ENCODE results near the gene SPATA13. TPM values are rescaled to one million over a fixed set of nuclear protein-coding genes. Genes with fewer than 3 reads are reported as not detected.
A peak's percentile ranks its signal among the peaks of the same experiment; 100 is the strongest.

The SPATA13 gene
- total RNA-seq, 1 donor from 2014 or later: 11.4 TPM

GRCh38 chr13:24162604-24163003, 2.1 kb downstream of the SPATA13 start:
- no peak for DNase-seq (ENCODE audit: low spot score)
- peaks cover 8% of the 10 kb centered on the region for H3K4me1 Mint-ChIP-seq (ENCODE audit: unreplicated experiment)
- H3K9me3 Mint-ChIP-seq (ENCODE audit: unreplicated experiment): no peaks in the 10 kb centered on the region
- no peak overlapping the region for H3K27ac Mint-ChIP-seq (ENCODE audit: unreplicated experiment)
- no peaks in the 10 kb centered on the region for H3K36me3 Mint-ChIP-seq (ENCODE audit: low read depth, unreplicated experiment)
- peaks cover 10% of the 10 kb centered on the region for H3K27me3 Mint-ChIP-seq (ENCODE audit: unreplicated experiment)
- H3K4me3 Mint-ChIP-seq (ENCODE audit: unreplicated experiment): peak overlapping the region; percentile 37
- TF ChIP-seq CTCF (IDR thresholded peaks at IDR 0.05; ENCODE audit: unreplicated experiment): no peak

- Mint-ChIP-seq H3K4me3 (ENCODE audit: unreplicated experiment) (no peak overlapping the region), H3K4me1 (ENCODE audit: unreplicated experiment) (peaks cover 11% of the 10 kb centered on the region), H3K27me3 (ENCODE audit: unreplicated experiment) (peaks cover 8% of the 10 kb centered on the region), H3K9me3 (ENCODE audit: unreplicated experiment) (no peaks in the 10 kb centered on the region), H3K27ac (ENCODE audit: unreplicated experiment) (no peak overlapping the region), H3K36me3 (ENCODE audit: low read depth, unreplicated experiment) (no peaks in the 10 kb centered on the region)
- TF ChIP-seq CTCF (IDR thresholded peaks at IDR 0.05; ENCODE audit: unreplicated experiment): no peak
- no peak for DNase-seq (ENCODE audit: low spot score)
These were observed 5.2 kb downstream of the SPATA13 start for GRCh38 chr13:24165746-24166145.

- Mint-ChIP-seq H3K9me3 (ENCODE audit: unreplicated experiment) (no peaks in the 10 kb centered on the region), H3K27me3 (ENCODE audit: unreplicated experiment) (peaks cover 8% of the 10 kb centered on the region), H3K4me1 (ENCODE audit: unreplicated experiment) (peaks cover 11% of the 10 kb centered on the region), H3K36me3 (ENCODE audit: low read depth, unreplicated experiment) (no peaks in the 10 kb centered on the region), H3K4me3 (ENCODE audit: unreplicated experiment) (no peak overlapping the region), H3K27ac (ENCODE audit: unreplicated experiment) (no peak overlapping the region)
- TF ChIP-seq CTCF (IDR thresholded peaks at IDR 0.05; ENCODE audit: unreplicated experiment): no peak
- no peak for DNase-seq (ENCODE audit: low spot score)
These were observed 6.0 kb downstream of the SPATA13 start for GRCh38 chr13:24166561-24166960.

GRCh38 chr13:24167666-24168391, 7.3 kb downstream of the SPATA13 start:
- Mint-ChIP-seq H3K36me3 (ENCODE audit: low read depth, unreplicated experiment) (no peaks in the 10 kb centered on the region), H3K4me1 (ENCODE audit: unreplicated experiment) (peaks cover 4% of the 10 kb centered on the region), H3K4me3 (ENCODE audit: unreplicated experiment) (no peak overlapping the region), H3K27me3 (ENCODE audit: unreplicated experiment) (peaks cover 7% of the 10 kb centered on the region), H3K9me3 (ENCODE audit: unreplicated experiment) (no peaks in the 10 kb centered on the region), H3K27ac (ENCODE audit: unreplicated experiment) (no peak overlapping the region)
- TF ChIP-seq CTCF (IDR thresholded peaks at IDR 0.05; ENCODE audit: unreplicated experiment): no peak
- no peak for DNase-seq (ENCODE audit: low spot score)

DNA sequence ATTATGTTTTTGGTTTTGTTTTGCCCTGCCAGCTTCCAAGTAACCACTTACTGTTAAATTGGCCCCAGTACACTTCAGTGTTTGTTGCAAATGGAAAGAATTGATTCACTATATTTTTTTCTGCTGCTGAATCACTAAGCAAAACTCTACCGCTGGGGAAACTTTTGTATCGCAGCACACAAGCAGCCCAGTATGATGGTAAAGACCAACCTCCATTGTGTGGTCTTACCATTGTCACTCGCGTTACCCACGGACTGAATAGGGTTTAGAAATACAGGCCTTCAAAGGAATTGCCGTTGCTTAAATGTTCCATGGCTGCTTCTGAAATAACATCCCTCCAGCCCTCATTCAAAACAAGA, 7.9 kb downstream of the SPATA13 start:
- no peak overlapping the region for H3K27ac Mint-ChIP-seq (ENCODE audit: unreplicated experiment)
- peaks cover 4% of the 10 kb centered on the region for H3K4me1 Mint-ChIP-seq (ENCODE audit: unreplicated experiment)
- H3K27me3 Mint-ChIP-seq (ENCODE audit: unreplicated experiment): peaks cover 8% of the 10 kb centered on the region
- no peak for TF ChIP-seq CTCF (IDR thresholded peaks at IDR 0.05; ENCODE audit: unreplicated experiment)
- H3K9me3 Mint-ChIP-seq (ENCODE audit: unreplicated experiment): no peaks in the 10 kb centered on the region
- H3K4me3 Mint-ChIP-seq (ENCODE audit: unreplicated experiment): no peak overlapping the region
- no peaks in the 10 kb centered on the region for H3K36me3 Mint-ChIP-seq (ENCODE audit: low read depth, unreplicated experiment)
- DNase-seq (ENCODE audit: low spot score): no peak
